Measurements from ENCODE around the gene HOXD11.

- TF ChIP-seq CTCF (IDR thresholded peaks at IDR 0.05) = no peak
- no peak for TF ChIP-seq EP300 (IDR thresholded peaks at IDR 0.05)
- no peak for TF ChIP-seq POLR2A (IDR thresholded peaks at IDR 0.05)
These were observed 13.2 kb upstream of the HOXD11 start for GRCh38 chr2:176093898-176094249.
